ENCODE data around the gene LRRC37B. TPM values are rescaled to one million over a fixed set of nuclear protein-coding genes. Genes with fewer than 3 reads are reported as not detected.

Gene LRRC37B
- total RNA-seq = 10.9 and 14.4 TPM in 2 replicates

GRCh38 chr17:32006957-32007462 lies at the start of gene LRRC37B:
LRRC37B (plus strand) TSS chr17:32007383; CDS start chr17:32021393, 14,010 bp downstream.

Other genes starting within 250 kb of the LRRC37B start
- gene COPRS, start 148.1 kb upstream of the LRRC37B start, total RNA-seq = 71.7 and 89.1 TPM in 2 replicates
- gene UTP6, start 105.7 kb upstream of the LRRC37B start, total RNA-seq = 22.4 and 22.5 TPM in 2 replicates
- 8.4 and 14.5 TPM in 2 replicates for gene SUZ12, start 70.4 kb upstream of the LRRC37B start, total RNA-seq
- 23.2 and 32.8 TPM in 2 replicates for gene RHOT1, start 135.1 kb downstream of the LRRC37B start, total RNA-seq

Measured in bronchial smooth muscle cell (primary cell).